ENCODE data around the gene MEOX2.

MEOX2 gene

GRCh38 chr7:15680446-15680845 is 6.0 kb downstream of the MEOX2 start:
- no peak for DNase-seq

- no peak for DNase-seq
Observed at GRCh38 chr7:15679306-15679705, 7.2 kb downstream of the MEOX2 start.

- no peak for DNase-seq
Observed at GRCh38 chr7:15678653-15679052, 7.8 kb downstream of the MEOX2 start.

- DNase-seq = no peak
Observed at GRCh38 chr7:15675379-15675778, 11.1 kb downstream of the MEOX2 start.

GRCh38 chr7:15674586-15674985 is 11.9 kb downstream of the MEOX2 start:
- DNase-seq = no peak

- DNase-seq = no peak
Observed at GRCh38 chr7:15669443-15670090, 16.9 kb downstream of the MEOX2 start.

GRCh38 chr7:15667991-15668390 is 18.5 kb downstream of the MEOX2 start:
- DNase-seq = no peak

- DNase-seq = no peak
Observed at GRCh38 chr7:15662451-15662850, 24.0 kb downstream of the MEOX2 start.

GRCh38 chr7:15658247-15658646 is 28.2 kb downstream of the MEOX2 start:
- DNase-seq = no peak

GRCh38 chr7:15652776-15653290 is 33.6 kb downstream of the MEOX2 start:
- no peak for DNase-seq

- DNase-seq = no peak
Observed at GRCh38 chr7:15651693-15652092, 34.8 kb downstream of the MEOX2 start.

- no peak for DNase-seq
Observed at GRCh38 chr7:15650787-15651186, 35.7 kb downstream of the MEOX2 start.

- DNase-seq = no peak
Observed at GRCh38 chr7:15648461-15648961, 38.0 kb downstream of the MEOX2 start.

- no peak for DNase-seq
Observed at GRCh38 chr7:15647309-15647708, 39.2 kb downstream of the MEOX2 start.

- no peak for DNase-seq
Observed at GRCh38 chr7:15643000-15643705, 43.3 kb downstream of the MEOX2 start.

- DNase-seq = no peak
Observed at GRCh38 chr7:15628876-15629275, 57.6 kb downstream of the MEOX2 start.

GRCh38 chr7:15626041-15626440 is 60.4 kb downstream of the MEOX2 start:
- DNase-seq = no peak

- no peak for DNase-seq
Observed at GRCh38 chr7:15625466-15625865, 61.0 kb downstream of the MEOX2 start.

GRCh38 chr7:15621468-15621867 is 65.0 kb downstream of the MEOX2 start:
- DNase-seq = no peak

- no peak for DNase-seq
Observed at GRCh38 chr7:15620491-15621185, 65.8 kb downstream of the MEOX2 start.

GRCh38 chr7:15618275-15618674 is 68.2 kb downstream of the MEOX2 start:
- DNase-seq = no peak

GRCh38 chr7:15612205-15612604 is 74.3 kb downstream of the MEOX2 start:
- no peak for DNase-seq

GRCh38 chr7:15610503-15610902 is 76.0 kb downstream of the MEOX2 start:
- DNase-seq = no peak

- no peak for DNase-seq
Observed at GRCh38 chr7:15609287-15609686, 77.2 kb downstream of the MEOX2 start.
